GM08714 (cell line): ENCODE measurements around the gene CCZ1B.
"Not testable (repeated sequence)": the region's sequence is repeated elsewhere in the genome, so short reads cannot be mapped to it uniquely, and the experiment has no call there.

Experiments
- H3K4me3 ChIP-seq: fragments of 200-500 bp; sonication (Bioruptor generic); 2 replicates; pipeline ENCODE4 v1.5.1; 2014; ENCODE audit warnings: mild to moderate bottlenecking, low read length, inconsistent platforms

Gene CCZ1B

GRCh38 chr7:6750173-6750572 is 75.9 kb downstream of the CCZ1B start:
- H3K4me3 ChIP-seq, result not testable (repeated sequence)

- H3K4me3 ChIP-seq, result not testable (repeated sequence)
Measured at GRCh38 chr7:6749335-6749734, 76.7 kb downstream of the CCZ1B start.
